HG02610 (cell line): ENCODE data around the gene MAP3K20.
"Not testable (repeated sequence)": the region's sequence is repeated elsewhere in the genome, so short reads cannot be mapped to it uniquely, and the experiment has no call there.

Experiments used
- ATAC-seq: cut with Tn5 transposase; IDR thresholded peaks from one replicate; pipeline ENCODE4 v1.9.1; 2021; ENCODE audit warnings: mild to moderate bottlenecking, moderate library complexity; ENCODE audit not compliant: unreplicated experiment

Gene MAP3K20

DNA sequence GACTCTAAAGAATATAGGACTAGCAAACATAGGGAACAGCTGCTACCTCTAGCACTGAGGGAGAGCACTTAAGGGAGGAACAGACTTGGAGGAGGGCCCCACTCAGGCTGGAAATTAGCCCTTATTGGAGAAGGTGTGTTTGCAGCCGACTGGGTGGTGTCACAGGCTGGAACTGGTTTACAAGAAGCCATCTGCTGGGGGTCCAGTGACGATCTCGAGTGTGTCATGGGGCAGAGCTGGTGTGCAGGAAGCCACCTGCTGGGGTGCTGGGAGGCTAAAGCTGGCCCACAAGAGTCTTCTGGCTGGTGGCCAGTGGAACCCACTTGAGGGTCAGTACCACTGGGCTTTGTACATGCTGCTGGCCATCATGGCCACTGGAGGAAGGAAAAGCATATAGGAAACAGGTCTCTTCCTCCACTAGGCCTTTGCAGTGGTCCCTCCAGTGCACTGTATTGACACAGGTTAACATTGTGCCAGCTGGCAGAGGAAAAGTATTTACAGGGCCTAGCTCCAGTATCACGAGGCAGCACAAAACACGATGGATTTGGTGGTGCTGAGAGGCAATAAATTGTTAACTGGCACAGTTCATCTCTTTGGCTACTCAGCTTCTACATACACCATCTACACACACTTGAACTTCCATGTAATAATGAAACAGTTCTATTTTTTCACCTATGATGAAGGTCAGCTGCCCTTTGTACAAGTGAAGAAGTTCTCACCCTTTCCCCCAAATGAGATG is 43.6 kb downstream of the MAP3K20 start:
- peak; percentile 51 for ATAC-seq

DNA sequence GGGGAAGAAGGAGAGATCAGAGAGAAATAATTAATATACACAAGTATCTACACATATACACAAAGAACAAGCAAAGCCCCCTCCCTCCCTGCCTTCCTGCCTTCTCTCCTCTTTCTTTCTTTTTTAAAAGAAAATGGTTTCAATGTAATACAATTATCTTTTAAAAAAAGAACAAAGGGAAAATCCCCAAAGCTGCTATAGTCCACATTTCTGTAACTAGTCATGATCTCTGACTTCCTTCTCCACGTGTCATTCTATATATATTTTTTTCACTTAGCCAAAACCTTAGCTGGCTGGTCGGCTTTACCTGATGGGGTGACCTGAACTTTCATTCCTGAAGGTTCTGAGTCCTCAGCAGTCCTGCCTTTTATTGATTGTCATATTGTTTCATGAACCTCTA is 44.3 kb downstream of the MAP3K20 start:
- ATAC-seq = peak; percentile 47

DNA sequence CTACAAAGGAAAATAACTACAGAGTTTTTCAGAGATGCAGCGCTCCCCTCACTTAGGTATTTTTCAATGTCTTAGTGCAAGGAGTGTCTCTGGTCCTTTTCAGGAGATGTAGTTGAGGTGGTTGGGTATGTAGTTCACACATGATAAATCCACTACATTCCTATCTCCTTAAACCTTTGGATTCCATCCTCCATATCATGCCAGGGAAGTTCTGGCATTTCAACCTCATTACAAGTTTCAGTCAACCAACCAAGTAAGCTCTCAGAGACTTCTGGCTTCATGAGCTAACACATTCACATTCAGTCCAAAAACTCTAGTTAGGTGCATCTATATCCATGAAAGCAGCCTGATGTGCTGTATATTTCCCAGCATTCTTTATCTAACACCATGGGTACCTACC is 47.3 kb downstream of the MAP3K20 start:
- ATAC-seq = no peak

DNA sequence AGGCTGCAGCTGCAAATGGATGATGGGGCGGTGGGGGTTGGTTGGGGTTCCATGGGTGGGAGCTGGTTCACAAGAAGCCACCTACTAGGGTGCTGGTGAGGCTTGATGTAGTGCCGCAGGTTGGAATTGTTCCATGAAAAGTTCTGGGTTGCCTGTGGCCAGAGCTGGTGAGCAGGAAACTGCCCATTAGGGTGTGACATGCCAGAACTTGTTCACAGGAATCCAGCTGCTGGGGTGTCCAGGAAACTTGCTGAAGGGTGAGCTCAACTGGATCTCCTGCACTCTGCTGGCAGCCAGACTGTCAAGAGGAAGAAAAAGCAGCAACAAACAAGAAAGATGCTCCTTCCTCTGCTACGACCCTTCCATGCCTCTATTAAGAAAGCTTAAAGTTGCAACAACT is 48.8 kb downstream of the MAP3K20 start:
- no peak for ATAC-seq

DNA sequence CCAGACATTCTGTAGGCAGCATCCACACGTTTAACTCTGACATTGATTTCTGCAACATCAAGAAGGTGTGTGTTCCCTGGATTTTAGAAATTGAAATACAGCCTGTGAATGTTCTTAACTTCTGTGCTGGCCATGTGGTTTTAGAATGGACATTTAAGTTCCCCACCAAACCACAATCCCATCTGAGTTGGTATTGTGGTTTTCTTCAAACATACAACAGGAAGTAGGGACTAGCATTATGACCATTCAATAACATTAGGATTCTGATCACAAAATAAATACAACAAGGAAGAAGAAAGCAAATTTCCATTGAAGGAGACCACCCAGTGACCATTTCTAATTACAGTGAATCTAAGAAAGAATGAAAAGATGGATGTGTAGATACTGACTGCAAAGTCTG is 51.2 kb downstream of the MAP3K20 start:
- ATAC-seq = no peak

DNA sequence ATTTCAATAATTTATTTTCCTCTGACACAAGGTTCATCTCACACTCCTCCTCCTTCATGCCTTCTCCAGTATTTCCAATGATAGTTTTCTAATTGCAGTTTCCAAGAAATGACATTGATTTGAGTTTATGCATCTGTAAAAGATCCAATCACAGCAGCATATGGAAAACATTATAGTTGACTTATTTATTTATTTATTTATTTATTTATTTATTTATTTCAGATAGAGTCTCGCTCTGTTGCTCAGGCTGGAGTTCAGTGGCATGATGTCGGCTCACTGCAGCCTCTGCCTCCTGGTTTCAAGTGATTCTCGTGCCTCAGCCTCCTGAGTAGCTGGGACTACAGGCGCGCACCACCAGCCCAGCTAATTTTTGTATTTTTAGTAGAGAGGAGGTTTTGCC is 52.5 kb downstream of the MAP3K20 start:
- ATAC-seq = not testable (repeated sequence)

DNA sequence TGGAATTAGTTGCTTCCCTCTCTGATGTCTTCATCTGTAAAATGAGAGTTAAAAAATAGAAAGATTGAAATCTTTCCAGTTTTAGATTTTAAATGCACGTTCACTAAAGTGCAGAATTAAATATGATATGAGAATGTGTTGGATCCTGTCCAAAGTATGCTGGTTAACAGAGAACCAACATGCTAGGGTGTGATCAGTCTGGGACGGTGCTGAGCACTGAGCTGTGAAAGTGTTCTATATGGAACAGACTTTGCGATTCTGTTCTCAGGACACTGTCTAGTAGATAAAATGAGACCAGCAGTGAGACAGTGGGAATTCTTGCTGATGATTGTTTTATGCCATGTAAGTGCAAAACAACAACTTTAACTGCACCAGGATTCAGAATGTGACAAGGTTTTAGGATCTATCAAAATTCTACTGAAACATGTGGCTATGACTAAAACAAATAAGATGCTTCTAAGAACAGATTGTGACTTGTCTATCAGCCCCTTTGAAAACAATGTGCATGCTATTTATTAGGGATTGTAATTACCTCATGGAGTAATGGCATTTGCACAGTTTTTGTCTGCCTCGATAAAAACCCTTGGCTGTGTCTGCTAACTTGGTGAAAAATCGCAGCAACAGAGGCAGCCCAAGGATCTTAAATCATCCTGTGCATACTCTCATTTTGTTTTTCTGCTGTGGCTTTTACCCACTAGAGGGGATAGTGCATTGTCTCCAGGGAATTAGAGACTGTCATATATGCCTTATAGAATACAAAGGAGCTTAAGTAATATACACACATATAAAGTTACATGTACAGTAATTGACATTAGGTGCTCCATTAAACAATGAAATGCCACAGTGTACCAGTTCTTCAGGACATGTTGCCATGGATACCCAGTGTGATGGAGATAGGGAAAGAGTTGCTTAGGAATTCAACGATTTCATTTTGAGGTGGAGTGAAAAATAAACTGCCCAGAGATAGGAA is 55.1 kb downstream of the MAP3K20 start:
- no peak for ATAC-seq

DNA sequence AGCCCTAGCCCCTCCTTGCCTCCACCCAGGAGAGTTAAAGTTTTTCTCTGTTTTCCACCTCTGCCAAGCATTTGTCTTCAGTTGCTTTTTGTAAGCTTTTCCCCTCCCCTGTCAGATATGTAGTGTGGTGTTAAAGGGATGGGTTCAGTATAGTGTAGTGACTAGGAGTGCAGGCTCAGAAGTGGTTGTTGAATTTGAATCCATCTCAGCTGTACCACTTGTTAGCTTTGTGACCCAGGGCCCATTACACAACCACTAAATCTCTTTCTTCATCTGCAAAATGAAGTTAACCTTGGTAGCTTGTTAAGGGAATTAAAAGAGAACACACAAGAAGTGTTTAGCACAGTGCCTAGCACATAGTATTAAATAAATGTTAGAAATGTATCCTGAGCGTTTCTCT is 56.9 kb downstream of the MAP3K20 start:
- ATAC-seq = no peak

DNA sequence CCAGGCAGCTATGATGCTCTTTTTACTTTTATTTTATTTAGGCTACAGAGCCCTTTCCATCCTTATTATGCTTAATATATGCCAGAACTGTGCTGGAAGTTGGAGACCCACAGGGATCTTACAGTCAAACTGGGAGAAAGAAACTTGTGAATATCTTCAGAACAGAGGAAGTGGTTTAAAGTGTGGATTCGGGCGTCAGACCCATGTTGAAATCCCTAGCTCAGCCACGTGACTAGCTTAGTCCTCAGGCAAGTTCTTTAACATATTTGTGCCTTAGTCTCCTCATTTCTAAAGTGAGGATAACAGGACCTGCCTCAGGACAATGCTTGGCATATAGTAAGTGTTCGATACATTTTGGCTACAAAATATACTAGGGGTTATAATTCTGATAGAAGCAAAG is 59.1 kb downstream of the MAP3K20 start:
- ATAC-seq = peak; percentile 29

DNA sequence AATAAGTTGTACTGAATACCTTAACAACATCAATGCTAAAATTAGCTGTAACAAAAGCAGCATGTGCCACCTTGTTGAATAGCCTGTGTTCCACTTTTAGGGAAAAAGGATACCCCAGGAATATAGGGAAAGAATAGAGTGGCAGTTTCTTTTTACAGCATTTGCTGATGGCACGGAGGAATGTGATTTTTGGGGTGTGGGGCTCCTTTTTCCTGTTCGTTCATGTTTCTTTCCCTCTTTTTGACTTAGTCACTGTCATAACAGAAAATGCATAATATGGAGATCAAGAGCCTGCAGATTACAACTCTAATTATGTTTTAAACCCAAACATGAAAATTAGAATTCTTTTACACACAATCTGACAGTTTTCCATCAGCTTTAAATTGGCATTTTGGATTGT is 60.4 kb downstream of the MAP3K20 start:
- no peak for ATAC-seq

DNA sequence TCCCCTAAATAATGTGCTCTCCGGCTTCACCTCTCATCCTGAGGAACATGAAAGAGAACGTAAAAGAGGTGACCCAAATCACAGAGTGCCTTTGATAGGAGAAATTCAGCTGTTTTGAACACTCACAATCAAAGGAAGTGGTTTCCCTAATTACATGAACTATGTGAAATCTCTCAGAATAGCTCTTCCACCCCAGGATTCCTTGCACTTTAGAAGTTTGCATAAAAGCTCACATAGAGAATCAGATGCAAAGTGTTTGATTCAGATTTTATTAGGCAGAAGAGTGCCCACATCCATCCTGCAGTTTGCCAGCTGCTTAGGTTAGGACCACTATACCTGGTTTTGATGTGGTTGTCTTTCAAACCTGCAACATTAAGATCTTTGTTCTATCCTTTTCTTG is 61.0 kb downstream of the MAP3K20 start:
- no peak for ATAC-seq

DNA sequence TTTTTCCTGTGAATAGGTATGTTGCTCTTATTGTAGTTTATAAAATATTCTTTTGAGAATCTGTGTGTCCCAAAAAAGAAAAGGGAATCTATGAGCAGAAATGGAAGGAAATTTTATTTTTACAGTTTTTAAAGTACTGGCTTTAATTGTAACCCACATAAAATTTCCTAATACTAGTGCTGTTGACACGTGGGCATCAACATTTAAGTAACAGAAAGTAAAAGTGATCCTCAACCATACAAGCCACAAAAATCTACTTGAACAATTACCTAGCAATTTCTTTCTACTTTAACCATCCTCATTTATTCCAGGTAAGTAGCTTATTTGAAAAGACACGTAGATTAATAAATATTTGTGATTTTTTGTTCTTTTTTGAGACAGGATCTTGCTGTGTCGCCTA is 62.0 kb downstream of the MAP3K20 start:
- no peak for ATAC-seq

DNA sequence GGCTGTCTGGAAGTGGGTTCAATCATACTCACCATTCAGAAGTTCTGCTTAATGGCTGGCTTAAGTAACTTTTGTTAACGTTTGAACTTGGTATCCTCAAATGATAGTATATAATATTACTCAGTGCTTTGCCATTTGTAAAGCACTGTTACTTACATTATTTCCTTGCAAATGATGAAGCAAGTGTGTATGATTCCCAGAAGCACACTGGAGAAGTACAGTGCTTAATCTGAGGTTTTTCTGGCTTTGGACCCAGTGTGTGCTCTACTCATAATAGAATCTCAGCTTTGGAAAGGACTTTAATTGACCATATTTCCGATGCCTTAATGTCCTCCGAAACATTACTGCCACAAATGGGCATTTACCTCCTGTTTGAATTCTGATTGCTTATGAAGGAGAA is 63.3 kb downstream of the MAP3K20 start:
- no peak for ATAC-seq

DNA sequence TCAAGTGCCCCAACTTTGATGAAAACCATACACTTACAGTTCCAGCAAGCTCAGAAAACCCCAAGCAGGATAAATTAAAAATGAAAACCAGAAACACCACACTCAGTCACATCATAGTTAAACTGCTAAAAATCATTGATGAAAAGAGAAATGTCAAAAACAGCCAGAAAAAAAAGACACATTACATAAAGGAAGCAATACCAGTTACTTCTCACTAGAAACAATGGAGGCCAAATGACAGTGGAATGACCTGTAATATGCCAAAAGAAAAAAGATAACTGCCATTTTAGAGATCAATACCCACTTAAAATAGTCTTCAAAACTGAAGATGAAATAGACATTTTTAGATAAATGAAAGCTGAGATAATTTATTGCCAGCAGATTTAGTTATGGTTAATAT is 66.0 kb downstream of the MAP3K20 start:
- ATAC-seq = no peak

DNA sequence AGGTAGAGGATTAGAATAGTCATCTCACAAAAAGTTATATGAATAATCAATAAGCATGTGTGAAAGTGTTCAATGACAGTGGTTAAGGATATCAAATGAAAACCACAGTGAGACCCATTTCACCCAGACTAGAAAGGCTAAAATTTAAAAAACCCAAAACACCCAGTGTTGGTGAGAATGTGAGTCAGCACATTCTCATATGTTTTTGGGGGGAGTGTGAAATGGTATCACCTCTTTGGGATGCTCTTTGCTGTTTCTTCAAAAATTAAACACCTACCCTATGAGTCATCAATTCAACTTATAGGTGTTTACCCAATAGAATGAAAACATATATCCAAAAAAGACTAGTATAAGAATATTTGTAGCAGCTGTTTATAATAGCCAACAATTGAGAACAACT is 69.8 kb downstream of the MAP3K20 start:
- no peak for ATAC-seq

DNA sequence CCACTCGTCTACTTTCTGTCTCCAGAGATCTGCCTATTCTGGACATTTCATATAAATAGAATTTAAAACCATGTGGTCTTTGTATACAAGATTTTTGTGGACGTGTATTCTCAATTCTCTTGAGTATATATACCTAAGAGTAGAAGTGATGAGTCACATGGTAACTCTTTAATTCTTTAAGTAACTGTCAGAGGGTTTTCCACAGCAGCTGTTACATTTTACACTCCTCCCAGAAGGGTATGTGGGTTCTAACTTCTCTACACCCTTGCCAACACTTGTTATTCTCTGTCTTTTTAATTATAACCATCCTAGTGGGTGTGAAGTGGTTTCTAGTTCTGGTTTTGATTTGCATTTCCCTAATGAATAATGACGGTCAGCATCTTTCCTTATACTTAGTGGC is 70.9 kb downstream of the MAP3K20 start:
- ATAC-seq = no peak

DNA sequence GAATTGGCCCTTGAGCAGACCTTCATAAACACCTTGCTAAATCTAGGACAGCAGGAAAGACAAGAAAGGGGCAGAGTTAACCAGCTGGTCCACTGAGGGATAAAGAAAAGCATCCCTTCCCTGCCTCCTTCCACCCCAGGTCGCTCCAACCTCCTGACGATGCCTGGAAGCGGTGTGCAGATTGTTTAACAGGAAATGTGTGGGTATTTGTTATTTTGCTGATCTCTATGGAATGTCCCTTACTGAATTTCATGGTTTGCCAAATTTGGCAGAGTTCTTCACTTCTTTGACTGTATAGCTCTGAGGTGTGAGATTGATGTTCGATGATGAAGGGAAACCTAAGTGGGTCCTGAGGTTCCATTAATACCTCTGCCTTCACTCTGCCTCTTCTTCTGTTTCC is 72.9 kb downstream of the MAP3K20 start:
- ATAC-seq = no peak

DNA sequence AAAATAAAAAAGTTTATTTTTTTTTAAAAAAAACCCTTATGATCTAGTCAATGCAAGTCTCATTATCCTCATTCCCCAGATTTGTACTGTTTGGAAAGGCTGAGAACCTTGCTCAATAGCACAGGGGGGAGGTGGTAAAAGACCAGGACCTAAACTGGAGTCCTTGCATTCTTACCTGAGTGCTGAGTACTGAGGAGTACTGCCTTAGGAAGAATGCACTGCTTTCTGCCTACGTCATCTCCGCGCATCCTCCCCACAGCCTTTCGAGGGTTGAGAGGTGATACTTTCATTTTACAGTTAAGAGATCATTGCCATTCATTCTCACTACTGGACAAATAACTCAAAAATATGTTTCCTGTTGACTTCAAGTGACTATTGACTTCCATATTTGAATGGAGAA is 73.8 kb downstream of the MAP3K20 start:
- ATAC-seq = peak; percentile 79

DNA sequence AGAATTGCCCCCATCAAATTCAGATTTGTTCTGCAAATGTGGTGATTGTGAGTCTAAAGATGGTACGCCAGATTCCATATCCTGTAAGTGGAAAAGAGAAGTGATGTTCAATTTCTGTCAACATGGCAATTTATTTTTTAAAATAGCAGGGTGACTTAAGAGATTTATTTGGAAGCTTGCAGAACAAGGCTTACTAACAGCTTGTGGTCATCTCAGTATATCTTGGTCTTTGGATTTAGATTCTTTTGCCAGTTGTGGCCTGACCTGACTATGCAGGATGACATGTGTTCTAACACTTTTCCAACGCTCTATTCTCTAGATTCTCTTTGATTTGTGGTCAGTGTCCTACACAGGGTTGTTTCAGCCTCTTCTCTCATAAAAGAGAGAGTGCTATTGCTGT is 74.4 kb downstream of the MAP3K20 start:
- ATAC-seq = no peak

DNA sequence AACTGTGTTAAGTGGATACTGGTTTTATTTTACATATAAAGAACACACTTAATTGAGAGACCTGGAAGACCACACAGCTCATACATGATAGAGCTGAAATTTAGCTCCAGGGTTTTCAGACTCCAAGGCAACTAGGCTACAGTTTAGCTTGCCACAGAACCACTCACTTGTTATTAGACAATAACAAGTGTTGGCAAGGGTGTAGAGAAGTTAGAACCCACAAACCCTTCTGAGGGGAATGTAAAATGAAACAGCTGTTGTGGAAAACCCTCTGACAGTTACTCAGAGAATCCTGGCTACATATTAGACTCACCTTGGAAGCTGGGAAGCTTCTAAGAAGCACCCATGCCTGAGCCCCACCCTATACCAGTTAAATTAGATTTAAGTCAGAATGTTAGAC is 75.3 kb downstream of the MAP3K20 start:
- ATAC-seq = no peak

DNA sequence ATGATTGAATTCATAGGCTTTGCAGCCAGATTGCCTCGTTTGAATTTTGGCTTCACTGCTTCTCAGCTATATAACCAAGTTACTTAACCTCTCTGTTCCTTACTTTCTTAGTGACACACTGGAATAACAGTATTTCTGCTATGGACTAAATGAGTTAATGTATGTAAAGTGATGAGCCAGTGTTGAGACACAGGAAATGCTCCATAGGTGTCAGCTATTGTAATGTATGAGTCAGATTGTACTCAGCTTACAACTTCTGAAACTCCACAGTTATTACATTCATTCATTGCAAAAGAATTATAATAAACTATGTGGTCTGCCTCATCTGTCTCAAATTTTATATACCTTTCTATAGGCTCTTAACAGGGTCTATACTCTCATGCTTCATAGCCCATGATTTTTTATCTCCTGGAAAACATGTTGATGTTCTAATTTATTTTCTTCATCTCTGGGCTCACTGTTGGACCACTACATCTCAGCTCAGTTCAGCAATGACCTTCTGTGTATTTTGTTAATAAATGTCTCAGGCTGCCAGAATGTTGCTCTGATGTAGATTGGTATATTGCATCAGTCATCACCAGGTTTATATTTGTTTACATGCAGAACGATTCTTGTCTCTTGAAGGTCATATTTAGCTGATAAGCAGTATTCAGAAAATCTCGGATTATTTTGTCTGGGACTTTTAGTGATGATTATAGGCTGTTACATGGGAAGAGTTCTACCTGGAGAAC is 76.2 kb downstream of the MAP3K20 start:
- ATAC-seq = peak; percentile 78
